Hematopoietic multipotent progenitor cell treated with erythropoietin and hydrocortisone succinate and interleukin-3 and kit ligand, for 6 days (in vitro differentiated cells): ENCODE data around the gene ELF2.
"Not testable (repeated sequence)": the region's sequence is repeated elsewhere in the genome, so short reads cannot be mapped to it uniquely, and the experiment has no call there.

Experiments used
- DNase-seq: peaks from one replicate; pipeline ENCODE4 v3.0.0-alpha.2; 2015

Gene ELF2

DNA sequence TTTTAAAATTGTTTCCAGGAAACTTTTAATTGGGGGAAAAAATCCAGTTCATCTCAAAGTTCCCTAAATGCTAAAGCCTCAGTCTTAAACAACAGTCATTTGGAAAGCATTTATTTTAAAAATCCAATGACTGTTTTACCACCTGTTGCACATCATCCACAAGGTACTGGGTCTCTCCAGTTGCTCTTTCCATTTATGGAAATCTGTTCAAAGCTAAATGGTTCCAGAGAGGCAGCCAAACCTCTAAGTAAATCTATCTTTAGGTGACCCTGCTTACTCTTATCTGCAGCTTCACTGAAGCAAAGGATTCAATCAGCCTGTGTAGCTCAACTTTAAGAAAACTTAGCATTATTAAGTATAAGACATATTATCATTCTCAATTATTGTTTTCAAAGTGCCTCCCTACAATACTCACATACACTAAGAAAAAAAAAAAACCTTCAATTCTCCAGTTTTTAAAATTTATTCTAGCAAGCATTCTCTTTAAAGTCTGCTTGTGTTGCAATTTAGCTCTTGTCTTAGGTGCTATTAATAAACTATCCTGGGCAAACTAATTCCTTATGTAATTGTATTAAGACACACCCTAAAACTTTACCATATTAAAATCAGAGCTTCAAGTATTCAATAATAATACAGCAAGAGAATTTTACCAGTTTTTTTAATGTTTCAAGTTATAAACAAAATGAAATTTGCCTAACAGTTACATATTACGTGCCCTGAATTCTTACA, 100.8 kb downstream of the ELF2 start:
- no peak for DNase-seq

DNA sequence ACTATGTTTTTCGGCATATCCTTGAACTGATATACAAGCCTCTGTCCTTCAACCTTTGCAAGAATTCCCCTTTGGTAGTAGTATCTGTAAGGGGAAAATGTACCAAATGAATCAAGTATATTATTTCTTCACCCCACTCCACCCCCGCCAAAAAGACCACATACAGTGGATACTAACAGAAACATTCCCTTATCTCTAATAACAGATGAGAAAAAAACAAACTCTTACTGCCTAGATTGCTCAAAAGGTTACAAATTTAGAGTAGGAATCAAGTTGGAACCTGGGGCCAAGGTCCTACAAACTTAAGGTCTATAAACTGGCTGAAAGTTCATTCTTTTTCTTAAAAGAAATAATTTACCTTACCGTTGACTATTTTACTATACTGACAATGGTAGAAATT, 116.4 kb downstream of the ELF2 start:
- DNase-seq: peak; percentile 55

DNA sequence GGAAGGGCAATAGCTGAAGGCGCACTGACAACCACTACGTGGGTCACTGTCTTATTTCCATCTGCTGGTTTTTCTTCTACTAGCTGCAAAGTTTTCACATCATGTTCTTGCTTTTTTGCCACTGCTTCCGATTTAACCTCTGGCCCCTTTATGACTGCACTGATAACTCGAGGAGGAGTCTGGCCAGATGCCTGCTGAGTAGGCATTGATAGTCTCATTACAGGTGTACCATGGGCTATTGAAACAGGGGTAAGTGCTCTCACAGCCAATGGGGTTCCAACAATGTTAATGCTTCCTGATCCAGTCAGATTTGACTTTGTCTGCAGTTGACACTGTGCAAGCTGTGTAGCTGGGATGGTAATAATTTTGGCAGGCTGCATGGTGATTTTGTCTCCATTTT, 118.0 kb downstream of the ELF2 start:
- DNase-seq: not testable (repeated sequence)

DNA sequence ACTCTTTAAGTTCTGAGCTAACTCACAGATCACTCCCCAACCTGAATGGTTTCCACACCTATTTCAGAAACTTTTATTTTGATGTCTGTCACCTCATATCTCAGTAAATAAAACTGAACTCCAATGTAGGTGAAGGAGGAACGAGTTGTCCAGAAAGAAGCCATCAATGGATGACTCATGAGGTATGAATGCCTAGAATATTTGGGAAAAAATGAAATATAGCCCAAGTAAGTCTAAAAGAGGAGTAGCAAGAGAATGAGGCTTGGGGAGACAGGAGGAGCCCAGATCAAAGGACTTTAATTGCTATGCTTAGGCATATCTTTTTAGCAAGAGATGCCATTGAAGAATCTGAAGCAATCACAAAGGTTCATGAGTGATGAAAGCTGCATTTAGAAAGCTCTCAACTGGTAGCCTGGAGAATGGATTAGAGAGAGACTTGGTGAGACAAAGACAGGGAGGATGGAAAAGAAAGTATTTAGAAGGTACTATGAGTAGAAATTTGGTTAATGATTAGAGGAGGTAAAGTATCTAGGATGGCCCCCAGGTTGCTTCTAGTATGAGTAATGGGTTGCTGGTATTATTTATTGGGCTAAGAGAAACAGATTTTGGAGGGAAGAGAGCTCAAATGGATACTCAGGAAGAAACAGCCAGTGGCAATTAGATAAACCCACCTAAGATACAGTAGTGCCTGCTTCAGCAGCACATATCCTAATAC, 122.1 kb downstream of the ELF2 start:
- no peak for DNase-seq

DNA sequence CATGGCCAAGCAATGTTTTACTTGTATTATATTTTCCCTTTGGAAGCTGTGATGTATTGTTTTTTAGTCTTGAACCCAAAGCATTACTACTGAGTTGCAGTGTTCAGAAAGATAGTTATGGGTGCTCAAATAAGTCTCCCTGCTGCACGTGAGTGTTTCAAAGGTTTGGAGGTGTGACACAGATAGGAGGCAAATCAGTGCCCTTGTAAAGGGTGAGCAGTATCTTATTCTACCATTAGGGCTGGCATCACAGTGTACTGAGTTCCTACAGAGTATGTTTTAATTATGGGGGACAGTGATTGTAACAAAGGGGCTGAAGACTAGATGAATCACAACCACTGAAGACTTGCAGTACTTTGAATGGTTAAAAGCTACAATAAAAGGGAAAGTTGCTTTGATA, 123.1 kb downstream of the ELF2 start:
- no peak for DNase-seq

DNA sequence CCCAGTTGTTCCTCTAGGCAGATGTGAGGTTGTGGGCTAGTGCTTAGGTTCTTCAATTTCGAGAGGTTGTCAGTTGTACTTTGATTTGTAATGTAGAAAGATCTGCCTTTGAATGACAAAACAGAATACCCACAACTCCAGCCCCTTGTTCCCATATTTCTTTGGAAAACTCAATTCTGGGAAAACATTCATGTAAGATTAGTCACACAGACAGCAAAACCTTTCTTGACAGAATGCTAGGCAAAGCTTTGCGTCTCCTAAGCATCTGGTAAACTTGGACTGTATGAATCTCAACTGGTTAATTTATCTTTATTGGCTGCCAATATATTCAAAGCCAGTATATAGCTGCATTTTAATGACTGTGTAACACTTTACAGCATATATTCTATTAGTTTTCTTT, 126.6 kb downstream of the ELF2 start:
- DNase-seq: no peak

DNA sequence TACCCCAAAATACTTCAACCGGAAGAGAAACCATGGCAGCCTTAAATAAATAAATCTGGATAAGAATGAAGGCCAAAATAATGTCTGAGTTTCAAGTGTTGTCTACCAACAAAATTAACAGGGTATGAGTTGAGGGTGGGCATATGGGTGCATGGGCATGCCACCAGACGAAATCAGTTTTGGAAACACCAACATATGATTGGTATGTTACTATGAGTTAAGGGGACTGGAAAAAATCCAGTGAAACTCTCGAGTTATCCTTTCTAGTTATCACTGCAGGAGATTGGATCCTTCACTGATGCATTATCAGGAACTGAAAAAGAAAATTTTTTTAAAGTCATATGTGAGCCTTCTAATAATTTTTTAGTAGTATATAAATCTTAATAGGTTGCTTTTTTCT, 129.0 kb downstream of the ELF2 start:
- no peak for DNase-seq

DNA sequence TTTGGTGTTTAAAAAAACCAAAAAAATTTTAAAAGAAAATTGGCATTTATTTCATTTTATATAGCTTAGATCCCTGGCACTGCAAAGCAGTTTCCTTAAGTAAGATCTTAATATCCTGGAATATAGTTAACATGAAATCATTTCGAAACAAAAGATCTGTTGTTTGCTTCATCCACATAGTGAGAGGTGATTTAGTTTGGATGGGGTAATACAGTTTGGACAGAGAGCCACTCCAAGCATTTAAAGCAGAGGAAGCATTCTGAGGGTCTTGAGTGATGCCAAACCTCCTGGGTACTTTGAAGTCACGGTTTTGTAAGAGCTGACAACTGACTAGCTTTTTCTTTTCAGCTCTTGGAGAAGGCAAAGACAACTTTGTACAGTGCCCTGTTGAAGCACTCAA, 132.7 kb downstream of the ELF2 start:
- DNase-seq: no peak

DNA sequence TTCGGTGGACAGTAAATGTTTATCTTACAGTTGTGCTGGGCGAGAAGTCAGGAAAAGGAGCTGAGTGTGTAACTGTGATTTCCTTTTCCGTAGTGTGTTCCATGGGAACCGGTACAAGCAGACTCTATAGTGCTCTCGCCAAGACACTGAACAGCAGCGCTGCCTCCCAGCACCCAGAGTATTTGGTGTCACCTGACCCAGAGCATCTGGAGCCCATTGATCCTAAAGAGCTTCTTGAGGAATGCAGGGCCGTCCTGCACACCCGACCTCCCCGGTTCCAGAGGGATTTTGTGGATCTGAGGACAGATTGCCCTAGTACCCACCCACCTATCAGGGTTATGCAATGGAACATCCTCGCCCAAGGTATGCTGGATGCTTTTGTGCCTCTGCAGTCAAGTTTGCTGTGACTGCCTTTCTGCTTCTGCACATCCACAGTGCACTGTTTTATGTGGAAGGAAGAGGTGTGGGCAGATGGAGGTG, 134.0 kb downstream of the ELF2 start:
- no peak for DNase-seq

DNA sequence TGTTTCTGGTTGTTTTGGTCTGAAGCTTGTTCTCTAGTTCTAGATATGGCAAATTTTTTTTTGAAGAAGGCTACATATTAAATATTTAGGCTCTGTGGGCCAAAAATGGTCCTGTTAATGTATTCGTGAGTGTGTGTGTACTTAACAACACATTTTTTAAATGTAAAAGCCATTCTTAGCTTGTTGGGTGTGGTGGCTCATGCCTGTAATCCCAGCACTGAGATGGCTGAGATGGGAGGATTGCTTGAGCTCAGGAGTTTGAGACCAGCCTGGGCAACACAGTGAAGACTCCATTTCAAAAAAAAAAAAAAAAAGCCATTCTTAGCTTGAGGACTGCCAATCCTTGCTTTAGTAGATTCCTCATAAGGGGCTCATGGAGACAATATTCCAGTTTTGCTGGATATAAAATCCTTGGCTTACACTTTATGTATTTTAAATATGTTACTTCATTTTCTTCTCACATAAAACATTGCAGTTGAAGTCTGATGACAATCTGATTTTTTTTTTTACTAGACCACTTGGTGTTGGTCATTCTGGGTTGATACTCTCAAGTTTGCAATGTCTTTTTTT, 138.1 kb downstream of the ELF2 start:
- no peak for DNase-seq

DNA sequence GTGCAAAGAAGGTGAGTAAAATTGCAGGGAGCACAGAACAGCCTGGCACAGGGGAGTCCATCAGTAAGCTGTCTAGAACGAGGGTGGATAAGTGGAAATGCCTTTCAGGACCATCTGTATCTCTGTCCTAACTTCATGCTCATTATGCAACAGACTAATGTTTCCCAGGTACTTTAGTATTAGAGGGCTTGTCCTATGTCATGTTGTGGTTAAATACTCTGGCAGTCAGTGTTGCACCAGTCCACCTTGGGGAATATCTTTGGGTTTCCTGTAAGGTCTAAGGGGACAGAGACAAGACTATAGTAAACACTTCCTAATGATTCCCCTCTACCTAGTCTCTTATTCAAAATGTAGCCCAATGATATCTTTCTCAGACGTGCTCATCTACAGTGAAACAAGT, 140.1 kb downstream of the ELF2 start:
- no peak for DNase-seq

DNA sequence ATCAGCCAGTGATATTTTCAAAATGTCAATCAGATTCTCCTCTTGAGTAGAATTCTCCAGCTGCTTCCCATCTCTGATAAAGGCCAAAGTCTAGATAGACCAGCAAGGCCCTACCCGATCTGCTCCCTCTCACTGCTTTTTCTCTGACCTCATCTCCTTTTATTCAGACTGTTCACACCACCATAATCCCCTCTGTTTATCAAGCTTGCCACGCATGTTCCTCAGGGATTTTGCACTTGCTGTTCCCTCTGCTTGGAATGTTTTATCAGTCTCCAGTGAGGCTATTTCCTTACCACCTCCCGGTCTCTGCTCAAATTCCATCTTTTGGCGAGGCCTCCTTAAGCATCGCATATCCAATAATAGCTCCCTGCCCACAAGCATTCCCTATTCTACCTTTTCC, 141.4 kb downstream of the ELF2 start:
- DNase-seq: no peak

DNA sequence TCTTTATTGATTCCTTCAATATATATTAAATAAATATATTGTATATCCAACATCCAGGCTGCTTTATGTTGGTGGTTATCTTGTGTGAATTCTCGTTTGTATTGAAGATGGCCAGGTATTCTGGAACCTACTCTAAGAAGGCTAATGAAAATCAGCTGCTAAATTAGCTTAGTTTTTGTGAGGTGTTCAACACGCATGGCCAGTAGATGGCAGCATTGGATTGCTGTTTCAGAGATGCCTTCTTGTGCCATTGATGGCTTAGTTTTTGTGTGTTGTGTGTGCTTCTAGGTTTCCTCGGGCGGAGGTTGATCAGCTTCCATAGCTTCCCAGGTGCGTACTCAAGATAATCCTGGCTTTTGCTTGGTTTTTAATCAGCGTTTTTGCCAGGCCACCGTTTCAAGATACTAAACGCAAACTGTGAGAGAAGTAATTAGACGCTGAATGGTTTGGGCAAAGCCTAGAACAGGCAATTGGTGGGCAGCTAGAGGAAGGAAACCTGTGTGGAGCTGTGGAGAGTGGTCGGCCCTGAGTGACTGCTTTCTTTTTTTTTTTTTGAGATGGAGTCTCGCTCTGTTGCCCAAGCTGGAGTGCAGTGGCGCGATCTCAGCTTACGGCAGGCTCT, 146.3 kb downstream of the ELF2 start:
- DNase-seq: peak; percentile 94

DNA sequence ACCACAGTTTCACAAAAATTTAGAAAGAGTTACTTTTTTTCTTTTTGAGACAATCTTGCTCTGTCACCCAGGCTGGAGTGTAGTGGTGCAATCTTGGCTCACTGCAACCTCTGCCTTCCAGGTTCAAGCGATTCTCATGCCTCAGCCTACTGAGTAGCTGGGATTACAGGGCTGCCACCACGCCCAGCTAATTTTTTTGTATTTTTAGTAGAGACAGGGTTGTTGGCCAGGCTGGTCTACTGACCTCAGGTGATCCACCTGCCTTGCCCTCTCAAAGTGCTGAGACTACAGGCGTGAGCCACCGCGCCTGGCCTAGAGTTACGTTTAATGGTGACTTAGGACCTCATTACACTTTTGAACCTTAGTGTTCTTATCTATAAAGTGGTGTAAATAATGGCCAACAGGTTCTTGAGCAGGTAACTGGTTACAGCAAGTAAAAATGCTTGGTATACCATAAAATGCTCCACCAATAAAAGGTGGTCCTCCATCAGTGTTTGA, 147.1 kb downstream of the ELF2 start:
- DNase-seq: not testable (repeated sequence)

DNA sequence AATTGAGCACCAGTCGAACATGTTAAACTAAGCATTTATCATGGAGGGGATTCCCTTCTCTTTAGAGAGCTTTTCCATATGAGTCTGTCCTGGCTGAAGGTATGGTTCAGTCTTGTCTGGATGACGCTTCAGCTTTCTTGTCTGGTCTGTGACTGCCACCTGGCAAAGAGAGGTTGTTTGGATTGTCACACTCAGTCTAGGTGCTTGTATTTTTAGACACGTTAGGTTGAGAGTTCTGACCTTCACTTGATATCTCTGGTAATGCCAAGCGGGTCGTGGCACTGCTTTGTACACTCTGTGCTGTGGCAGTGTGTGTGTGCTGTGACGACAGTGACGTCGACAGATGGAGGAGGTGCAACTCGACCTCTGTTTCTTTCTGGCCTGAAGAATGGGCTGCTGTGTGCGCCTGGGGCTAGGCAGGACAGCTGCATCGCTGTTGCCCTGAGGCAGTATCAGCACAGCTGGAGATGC, 148.8 kb downstream of the ELF2 start:
- DNase-seq: no peak

DNA sequence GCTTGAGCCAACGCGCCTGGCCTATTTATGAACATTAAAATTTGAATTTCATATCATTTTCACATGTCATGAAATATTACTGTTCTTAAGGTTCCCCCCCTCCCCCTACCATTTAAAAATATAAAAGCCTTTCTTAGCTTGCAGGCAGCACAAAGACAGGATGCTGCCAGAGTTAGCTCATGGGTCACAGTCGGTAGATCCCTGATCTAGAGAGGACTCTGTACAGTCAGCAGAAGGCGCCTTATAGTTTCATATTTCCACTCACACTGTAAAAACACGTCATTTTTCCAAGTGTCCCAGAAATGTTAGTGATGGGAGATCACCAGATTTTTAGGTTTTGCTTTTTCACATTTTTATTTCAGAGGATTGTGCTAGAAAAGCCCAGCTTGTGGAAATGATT, 149.2 kb downstream of the ELF2 start:
- DNase-seq: no peak

DNA sequence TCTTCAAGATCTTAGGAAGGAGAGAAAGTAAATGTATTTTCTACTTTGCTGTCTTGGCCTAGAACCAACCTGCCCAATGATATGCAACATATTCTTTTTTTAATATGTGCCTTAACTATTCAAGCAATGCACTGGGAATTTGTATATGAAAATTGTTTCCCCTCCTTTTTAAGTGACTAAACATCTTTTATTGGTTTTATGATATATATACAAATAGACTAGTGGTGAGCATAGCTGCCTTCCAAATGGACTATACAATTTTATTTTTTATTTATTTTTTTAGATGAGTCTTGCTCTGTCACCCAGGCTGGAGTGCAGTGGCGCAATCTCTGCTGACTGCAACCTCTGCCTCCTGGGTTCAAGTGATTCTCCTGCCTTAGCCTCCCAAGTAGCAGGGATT, 151.2 kb downstream of the ELF2 start:
- no peak for DNase-seq

DNA sequence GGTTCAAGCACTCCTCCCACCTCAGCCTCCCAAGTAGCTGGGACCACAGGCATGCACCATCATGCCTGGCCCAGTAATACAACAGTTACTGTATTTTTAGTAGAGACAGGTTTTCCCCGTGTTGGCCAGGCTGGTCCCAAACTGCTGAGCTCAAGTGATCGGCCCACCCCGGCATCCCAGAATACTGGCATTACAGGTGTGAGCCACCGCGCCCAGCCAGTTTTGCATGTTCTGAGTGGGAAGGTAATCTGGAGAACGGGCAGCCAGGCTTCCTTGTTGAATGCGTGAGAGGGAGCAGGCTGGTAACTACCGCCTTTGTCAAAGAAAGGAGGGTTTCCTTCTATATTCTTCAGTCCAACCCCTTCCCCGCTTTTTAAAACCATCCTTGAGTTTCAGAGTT, 152.3 kb downstream of the ELF2 start:
- DNase-seq: no peak

DNA sequence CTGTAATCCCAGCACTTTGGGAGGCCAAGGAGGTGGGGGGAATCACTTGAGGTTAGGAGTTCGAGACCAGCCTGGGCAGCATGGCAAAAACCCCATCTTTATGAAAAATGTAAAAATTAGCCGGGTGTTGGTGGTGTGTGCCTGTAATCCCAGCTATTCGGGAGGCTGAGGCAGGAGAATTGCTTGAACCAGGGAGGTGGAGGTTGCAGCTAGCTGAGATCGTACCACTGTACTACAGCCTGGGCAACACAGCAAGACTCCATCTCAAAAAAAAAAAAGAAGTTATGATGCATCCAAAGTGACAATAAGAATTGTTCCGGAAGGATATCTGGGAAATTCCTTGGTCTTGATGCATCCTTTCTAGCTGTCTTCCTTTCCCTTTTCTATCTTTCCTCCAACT, 154.2 kb downstream of the ELF2 start:
- no peak for DNase-seq

DNA sequence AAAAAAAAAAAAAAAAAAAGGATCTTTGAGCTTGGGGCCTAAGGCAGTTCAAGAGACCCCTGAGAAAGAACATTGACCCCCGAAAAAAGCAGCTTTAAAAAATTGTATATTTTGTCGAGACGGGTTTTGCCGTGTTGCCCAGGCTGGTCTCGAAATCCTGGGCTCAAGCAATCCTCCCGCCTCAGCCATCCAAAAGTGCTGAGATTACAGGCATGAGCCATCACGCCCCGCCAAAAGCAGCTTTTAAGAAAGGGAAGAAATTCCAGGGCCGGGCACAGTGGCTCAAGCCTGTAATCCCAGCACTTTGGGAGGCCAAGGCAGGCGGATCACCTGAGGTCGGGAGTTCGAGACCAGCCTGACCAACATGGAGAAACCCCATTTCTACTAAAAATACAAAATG, 155.9 kb downstream of the ELF2 start:
- DNase-seq: not testable (repeated sequence)

DNA sequence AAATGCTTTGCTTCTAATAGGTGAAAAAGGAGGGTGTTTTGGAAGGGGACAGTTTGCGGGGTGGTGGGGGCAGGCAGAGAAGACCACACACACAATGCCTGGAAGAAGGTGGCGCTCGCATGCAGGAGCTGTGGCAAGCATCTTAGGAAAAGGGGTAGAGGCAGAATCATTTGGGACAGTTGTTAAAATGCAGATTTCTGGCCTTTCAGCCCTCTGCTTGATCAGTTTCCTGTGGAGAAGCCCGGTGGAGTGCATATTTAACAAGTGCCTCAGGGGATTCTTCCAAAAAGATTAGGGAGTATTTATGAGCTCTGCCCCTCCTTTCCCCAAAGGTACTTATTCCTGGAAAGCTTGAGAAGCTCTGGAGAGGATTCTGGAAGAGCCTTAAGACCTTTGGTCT, 156.6 kb downstream of the ELF2 start:
- no peak for DNase-seq

DNA sequence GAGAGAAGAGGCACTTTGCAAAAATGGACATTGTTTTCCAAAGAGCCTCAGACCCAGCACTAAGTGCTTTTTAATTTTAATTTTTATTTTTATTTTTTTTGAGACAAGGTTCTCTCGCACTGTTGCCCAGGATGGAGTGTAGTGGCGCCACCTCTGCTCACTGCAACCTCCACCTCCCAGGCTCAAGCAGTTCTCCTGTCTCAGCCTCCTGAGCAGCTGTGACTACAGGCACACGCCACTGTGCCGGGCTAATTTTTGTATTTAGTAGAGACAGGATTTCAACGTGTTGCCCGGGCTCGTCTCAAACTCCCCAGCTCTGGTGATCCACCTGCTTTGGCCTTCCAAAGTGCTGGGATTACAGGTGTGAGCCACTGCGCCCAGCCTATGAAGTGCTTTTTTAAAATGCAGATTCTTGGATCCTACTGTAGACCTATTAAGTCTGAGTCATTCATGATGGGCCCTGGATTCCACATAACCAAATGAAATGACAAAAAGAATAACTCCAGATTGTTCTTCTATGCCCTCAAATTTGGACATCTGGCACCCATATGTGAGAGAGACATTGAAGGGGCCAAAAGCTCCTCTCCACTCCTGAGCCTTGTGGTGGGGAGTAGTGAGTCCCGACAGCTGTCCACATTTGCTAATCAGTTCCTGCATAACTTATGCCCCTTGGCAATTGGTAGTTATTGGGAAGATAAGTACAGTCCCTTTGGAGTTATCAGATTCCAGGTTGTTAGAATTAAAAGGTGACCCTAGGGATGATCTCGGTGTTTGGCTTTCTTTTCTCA, 157.9 kb downstream of the ELF2 start:
- DNase-seq: no peak

DNA sequence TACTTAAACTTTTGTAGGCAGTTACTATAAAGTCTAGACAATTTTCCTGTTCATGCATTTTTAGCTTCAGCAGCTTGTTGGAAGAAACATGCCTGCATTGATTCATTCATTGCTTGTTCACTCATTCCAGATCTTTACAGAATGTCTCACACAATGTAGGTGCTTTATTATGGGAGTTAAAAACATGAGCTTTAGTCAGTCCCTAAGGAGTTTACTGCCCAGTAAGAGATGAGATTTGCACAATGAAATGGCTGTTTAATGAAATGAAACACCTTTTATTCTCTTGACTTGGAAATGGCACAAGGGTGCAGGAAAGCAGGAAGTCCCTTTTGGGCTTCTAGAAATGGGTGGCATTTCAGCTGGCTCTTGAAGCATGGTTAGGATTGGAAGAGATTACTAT, 158.5 kb downstream of the ELF2 start:
- DNase-seq: no peak
